Measurements from ENCODE around the gene PHLDA3. TPM values are rescaled to one million over a fixed set of nuclear protein-coding genes. Genes with fewer than 3 reads are reported as not detected.
A peak's percentile ranks its signal among the peaks of the same experiment; 100 is the strongest.

PHLDA3 gene
- total RNA-seq, 1 donor from 2014 or later: 1.9 TPM

DNA sequence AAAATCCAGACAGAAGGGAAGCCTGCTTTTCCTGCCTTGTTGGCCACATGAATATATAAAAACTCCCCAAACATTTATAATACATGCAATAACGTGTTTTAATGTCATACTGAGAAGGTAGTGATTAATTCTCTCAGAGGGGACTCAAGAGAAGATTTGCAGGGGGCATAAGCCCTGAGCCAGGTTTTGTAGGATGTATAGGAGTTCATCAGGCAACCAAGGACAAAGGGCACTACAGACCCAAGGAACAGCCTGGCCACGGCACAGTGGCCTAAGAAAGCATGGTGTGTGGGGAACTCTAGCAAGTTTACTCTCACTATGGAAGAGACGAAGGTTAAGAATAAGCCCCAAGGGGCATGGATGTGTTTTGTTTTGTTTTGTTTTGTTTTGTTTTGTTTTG lies 32.0 kb downstream of the PHLDA3 start:
- no peaks in the 10 kb centered on the region for H3K4me1 ChIP-seq
- H2AFZ ChIP-seq (replicated peaks): no peak overlapping the region
- H3K9me3 ChIP-seq (ENCODE audit: low read depth): no peaks in the 10 kb centered on the region
- H3K9ac ChIP-seq: no peak overlapping the region
- H3K9me3 Mint-ChIP-seq: peaks cover 14% of the 10 kb centered on the region
- no peak overlapping the region for H3K4me3 Mint-ChIP-seq
- no peaks in the 10 kb centered on the region for H3K27me3 ChIP-seq
- no peak for DNase-seq (ENCODE audit: low spot score)
- peaks cover 7% of the 10 kb centered on the region for H3K27me3 Mint-ChIP-seq (ENCODE audit: insufficient read depth, low read depth)
- no peaks in the 10 kb centered on the region for H3K36me3 ChIP-seq
- H3K4me3 ChIP-seq: no peak overlapping the region
- no peaks in the 10 kb centered on the region for H3K36me3 Mint-ChIP-seq
- H3K27ac ChIP-seq: no peak overlapping the region
- H3F3A ChIP-seq (ENCODE audit: low read depth): peaks cover 4% of the 10 kb centered on the region
- TF ChIP-seq EZH2 (IDR thresholded peaks at IDR 0.05) (no peak), EZH2phosphoT487 (IDR thresholded peaks at IDR 0.05) (no peak)
- TF ChIP-seq, protein P1, sequence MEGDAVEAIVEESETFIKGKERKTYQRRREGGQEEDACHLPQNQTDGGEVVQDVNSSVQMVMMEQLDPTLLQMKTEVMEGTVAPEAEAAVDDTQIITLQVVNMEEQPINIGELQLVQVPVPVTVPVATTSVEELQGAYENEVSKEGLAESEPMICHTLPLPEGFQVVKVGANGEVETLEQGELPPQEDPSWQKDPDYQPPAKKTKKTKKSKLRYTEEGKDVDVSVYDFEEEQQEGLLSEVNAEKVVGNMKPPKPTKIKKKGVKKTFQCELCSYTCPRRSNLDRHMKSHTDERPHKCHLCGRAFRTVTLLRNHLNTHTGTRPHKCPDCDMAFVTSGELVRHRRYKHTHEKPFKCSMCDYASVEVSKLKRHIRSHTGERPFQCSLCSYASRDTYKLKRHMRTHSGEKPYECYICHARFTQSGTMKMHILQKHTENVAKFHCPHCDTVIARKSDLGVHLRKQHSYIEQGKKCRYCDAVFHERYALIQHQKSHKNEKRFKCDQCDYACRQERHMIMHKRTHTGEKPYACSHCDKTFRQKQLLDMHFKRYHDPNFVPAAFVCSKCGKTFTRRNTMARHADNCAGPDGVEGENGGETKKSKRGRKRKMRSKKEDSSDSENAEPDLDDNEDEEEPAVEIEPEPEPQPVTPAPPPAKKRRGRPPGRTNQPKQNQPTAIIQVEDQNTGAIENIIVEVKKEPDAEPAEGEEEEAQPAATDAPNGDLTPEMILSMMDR (IDR thresholded peaks at IDR 0.05): no peak
- no peak overlapping the region for H3K27ac Mint-ChIP-seq
- H3K79me2 ChIP-seq (ENCODE audit: low read depth): no peaks in the 10 kb centered on the region
- no peak overlapping the region for H3K4me2 ChIP-seq
- H3K4me1 Mint-ChIP-seq: peaks cover 10% of the 10 kb centered on the region
- no peaks in the 10 kb centered on the region for H4K20me1 ChIP-seq (ENCODE audit: low read depth)

DNA sequence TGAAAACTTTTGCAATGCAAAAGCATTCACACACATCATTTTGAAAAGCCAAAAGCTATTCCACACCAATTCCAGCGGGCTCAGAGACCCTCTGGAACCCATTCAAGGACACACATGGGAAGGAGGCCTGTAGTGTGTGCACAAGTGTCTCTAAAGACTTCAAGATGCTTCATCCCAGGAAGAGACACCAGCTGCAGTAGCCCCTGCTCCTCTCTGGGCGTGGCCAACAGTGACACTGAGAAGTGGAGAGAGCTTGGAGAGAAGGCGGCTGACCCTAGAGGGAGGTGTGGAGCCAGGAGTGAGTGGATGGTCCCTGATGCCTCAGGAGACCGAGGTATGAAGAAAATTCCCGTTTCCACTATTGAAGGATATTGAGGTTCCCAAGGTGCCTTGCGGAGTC lies 32.6 kb downstream of the PHLDA3 start:
- no peak overlapping the region for H3K4me3 ChIP-seq
- TF ChIP-seq, protein P1 (IDR thresholded peaks at IDR 0.05): peak; percentile 12
- TF ChIP-seq EZH2phosphoT487 (IDR thresholded peaks at IDR 0.05) (no peak), EZH2 (IDR thresholded peaks at IDR 0.05) (no peak)
- H3K4me2 ChIP-seq: peak overlapping the region; percentile 16
- H4K20me1 ChIP-seq (ENCODE audit: low read depth): no peaks in the 10 kb centered on the region
- peak overlapping the region; percentile 6 for H2AFZ ChIP-seq (replicated peaks)
- H3K9ac ChIP-seq: no peak overlapping the region
- H3K4me3 Mint-ChIP-seq: no peak overlapping the region
- H3K4me1 ChIP-seq: peaks cover 3% of the 10 kb centered on the region
- H3K27me3 ChIP-seq: no peaks in the 10 kb centered on the region
- no peak overlapping the region for H3K27ac Mint-ChIP-seq
- H3F3A ChIP-seq (ENCODE audit: low read depth): peaks cover 4% of the 10 kb centered on the region
- H3K4me1 Mint-ChIP-seq: peaks cover 11% of the 10 kb centered on the region
- H3K9me3 ChIP-seq (ENCODE audit: low read depth): no peaks in the 10 kb centered on the region
- H3K9me3 Mint-ChIP-seq: peaks cover 10% of the 10 kb centered on the region
- no peaks in the 10 kb centered on the region for H3K36me3 ChIP-seq
- H3K36me3 Mint-ChIP-seq: no peaks in the 10 kb centered on the region
- DNase-seq (ENCODE audit: low spot score): peak; percentile 55
- H3K79me2 ChIP-seq (ENCODE audit: low read depth): no peaks in the 10 kb centered on the region
- H3K27ac ChIP-seq: no peak overlapping the region
- peaks cover 7% of the 10 kb centered on the region for H3K27me3 Mint-ChIP-seq (ENCODE audit: insufficient read depth, low read depth)

- no peaks in the 10 kb centered on the region for H3K79me2 ChIP-seq (ENCODE audit: low read depth)
- H3K27me3 ChIP-seq: no peaks in the 10 kb centered on the region
- Mint-ChIP-seq H3K4me3 (no peak overlapping the region), H3K36me3 (no peaks in the 10 kb centered on the region), H3K4me1 (peaks cover 16% of the 10 kb centered on the region), H3K9me3 (peaks cover 2% of the 10 kb centered on the region), H3K27me3 (ENCODE audit: insufficient read depth, low read depth) (peaks cover 14% of the 10 kb centered on the region), H3K27ac (no peak overlapping the region)
- no peaks in the 10 kb centered on the region for H3K9me3 ChIP-seq (ENCODE audit: low read depth)
- H3K9ac ChIP-seq: no peak overlapping the region
- TF ChIP-seq, protein P1 (IDR thresholded peaks at IDR 0.05): no peak
- TF ChIP-seq EZH2phosphoT487 (IDR thresholded peaks at IDR 0.05) (no peak), EZH2 (IDR thresholded peaks at IDR 0.05) (no peak)
- H3K4me1 ChIP-seq: peaks cover 10% of the 10 kb centered on the region
- H2AFZ ChIP-seq (replicated peaks): no peak overlapping the region
- H3K36me3 ChIP-seq: no peaks in the 10 kb centered on the region
- DNase-seq (ENCODE audit: low spot score): no peak
- peaks cover 4% of the 10 kb centered on the region for H3F3A ChIP-seq (ENCODE audit: low read depth)
- no peak overlapping the region for H3K4me2 ChIP-seq
- H3K27ac ChIP-seq: no peak overlapping the region
- no peaks in the 10 kb centered on the region for H4K20me1 ChIP-seq (ENCODE audit: low read depth)
- H3K4me3 ChIP-seq: no peak overlapping the region
These were observed 34.7 kb downstream of the PHLDA3 start for GRCh38 chr1:201434266-201434665.

All from neural progenitor cell (in vitro differentiated cells).